ENCODE data around the gene CGB1. TPM values are rescaled to one million over a fixed set of nuclear protein-coding genes. Genes with fewer than 3 reads are reported as not detected.

CGB1 gene
- total and polyA plus RNA-seq, 4 donors, result not detected

DNA sequence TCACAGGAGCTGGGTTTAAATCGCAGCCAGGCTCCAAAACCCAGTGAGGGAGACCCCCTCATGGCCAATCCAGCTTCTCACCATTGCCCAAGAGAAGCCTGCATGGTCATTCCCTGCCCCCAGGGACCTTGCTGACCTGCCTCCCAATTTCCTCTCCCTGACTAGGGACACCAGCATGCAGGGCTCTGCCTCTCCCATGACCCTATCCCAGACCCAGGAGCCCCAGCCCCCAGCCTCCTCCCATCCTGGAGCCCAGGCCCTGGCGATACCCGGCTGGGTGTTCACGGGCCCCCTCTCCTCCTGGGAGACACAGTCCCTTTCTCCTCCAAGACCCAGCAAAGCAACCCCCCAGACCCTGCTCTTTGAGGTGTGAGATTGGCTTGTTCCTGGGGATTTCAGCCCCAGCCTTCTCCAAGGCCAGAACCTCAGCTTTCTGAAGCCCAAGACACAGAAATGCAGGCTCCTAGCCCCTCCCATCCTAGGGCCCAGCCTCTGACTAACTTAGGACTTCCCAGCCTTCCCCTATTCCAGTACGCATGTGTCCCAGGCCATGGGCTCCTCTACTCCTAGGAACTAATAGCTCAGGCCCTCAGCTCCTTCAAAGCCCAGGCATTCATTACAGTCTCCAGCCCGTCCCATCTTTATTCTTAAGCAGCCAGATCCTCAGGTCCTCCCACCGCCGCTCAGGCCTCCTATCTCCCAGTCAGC, 44.7 kb downstream of the CGB1 start:
- Histone ChIP-seq H3K9ac (ENCODE audit: low read depth in 1 of 2, low read length in 2 of 2) (peak overlapping the region; percentile 60 to 98), H3K36me3 (ENCODE audit: control insufficient read depth in 4 of 4, insufficient read depth in 3 of 4, low read depth in 1 of 4, low read length in 3 of 4) (peaks cover 2 to 10% (median 6%) of the 10 kb centered on the region in 4 donors), H3K27ac (ENCODE audit: low read depth in 1 of 2, low read length in 2 of 2) (peak overlapping the region; percentile 89 to 99), H3K4me1 (ENCODE audit: control insufficient read depth in 4 of 4, insufficient read depth in 4 of 4, low read length in 3 of 4) (peaks cover 12 to 28% (median 17%) of the 10 kb centered on the region in 4 donors), H3K9me3 (ENCODE audit: control insufficient read depth in 4 of 4, low read length in 3 of 4) (no peaks in the 10 kb centered on the region), H3K27me3 (ENCODE audit: control insufficient read depth in 4 of 4, insufficient read depth in 4 of 4, low read length in 3 of 4) (no peaks in the 10 kb centered on the region), H3K4me3 (ENCODE audit: low read depth in 1 of 3, low read length in 3 of 3) (peak overlapping the region; percentile 58 to 96 (median 71))
- no peak for DNase-seq (ENCODE audit: low spot score)
- TF ChIP-seq, protein P1, sequence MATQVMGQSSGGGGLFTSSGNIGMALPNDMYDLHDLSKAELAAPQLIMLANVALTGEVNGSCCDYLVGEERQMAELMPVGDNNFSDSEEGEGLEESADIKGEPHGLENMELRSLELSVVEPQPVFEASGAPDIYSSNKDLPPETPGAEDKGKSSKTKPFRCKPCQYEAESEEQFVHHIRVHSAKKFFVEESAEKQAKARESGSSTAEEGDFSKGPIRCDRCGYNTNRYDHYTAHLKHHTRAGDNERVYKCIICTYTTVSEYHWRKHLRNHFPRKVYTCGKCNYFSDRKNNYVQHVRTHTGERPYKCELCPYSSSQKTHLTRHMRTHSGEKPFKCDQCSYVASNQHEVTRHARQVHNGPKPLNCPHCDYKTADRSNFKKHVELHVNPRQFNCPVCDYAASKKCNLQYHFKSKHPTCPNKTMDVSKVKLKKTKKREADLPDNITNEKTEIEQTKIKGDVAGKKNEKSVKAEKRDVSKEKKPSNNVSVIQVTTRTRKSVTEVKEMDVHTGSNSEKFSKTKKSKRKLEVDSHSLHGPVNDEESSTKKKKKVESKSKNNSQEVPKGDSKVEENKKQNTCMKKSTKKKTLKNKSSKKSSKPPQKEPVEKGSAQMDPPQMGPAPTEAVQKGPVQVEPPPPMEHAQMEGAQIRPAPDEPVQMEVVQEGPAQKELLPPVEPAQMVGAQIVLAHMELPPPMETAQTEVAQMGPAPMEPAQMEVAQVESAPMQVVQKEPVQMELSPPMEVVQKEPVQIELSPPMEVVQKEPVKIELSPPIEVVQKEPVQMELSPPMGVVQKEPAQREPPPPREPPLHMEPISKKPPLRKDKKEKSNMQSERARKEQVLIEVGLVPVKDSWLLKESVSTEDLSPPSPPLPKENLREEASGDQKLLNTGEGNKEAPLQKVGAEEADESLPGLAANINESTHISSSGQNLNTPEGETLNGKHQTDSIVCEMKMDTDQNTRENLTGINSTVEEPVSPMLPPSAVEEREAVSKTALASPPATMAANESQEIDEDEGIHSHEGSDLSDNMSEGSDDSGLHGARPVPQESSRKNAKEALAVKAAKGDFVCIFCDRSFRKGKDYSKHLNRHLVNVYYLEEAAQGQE (IDR thresholded peaks at IDR 0.05), result peak; percentile 24
- TF ChIP-seq FOXA2 (IDR thresholded peaks at IDR 0.05) (no peak), EGR1 (IDR thresholded peaks at IDR 0.05; ENCODE audit: low read depth in 2 of 2) (no peak)
- TF ChIP-seq, protein P2, sequence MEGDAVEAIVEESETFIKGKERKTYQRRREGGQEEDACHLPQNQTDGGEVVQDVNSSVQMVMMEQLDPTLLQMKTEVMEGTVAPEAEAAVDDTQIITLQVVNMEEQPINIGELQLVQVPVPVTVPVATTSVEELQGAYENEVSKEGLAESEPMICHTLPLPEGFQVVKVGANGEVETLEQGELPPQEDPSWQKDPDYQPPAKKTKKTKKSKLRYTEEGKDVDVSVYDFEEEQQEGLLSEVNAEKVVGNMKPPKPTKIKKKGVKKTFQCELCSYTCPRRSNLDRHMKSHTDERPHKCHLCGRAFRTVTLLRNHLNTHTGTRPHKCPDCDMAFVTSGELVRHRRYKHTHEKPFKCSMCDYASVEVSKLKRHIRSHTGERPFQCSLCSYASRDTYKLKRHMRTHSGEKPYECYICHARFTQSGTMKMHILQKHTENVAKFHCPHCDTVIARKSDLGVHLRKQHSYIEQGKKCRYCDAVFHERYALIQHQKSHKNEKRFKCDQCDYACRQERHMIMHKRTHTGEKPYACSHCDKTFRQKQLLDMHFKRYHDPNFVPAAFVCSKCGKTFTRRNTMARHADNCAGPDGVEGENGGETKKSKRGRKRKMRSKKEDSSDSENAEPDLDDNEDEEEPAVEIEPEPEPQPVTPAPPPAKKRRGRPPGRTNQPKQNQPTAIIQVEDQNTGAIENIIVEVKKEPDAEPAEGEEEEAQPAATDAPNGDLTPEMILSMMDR (IDR thresholded peaks at IDR 0.05; ENCODE audit: low read depth, low read length, missing input control), result no peak
- WGBS, result 33% methylated on average over 8 of the region's 8 CpGs

DNA sequence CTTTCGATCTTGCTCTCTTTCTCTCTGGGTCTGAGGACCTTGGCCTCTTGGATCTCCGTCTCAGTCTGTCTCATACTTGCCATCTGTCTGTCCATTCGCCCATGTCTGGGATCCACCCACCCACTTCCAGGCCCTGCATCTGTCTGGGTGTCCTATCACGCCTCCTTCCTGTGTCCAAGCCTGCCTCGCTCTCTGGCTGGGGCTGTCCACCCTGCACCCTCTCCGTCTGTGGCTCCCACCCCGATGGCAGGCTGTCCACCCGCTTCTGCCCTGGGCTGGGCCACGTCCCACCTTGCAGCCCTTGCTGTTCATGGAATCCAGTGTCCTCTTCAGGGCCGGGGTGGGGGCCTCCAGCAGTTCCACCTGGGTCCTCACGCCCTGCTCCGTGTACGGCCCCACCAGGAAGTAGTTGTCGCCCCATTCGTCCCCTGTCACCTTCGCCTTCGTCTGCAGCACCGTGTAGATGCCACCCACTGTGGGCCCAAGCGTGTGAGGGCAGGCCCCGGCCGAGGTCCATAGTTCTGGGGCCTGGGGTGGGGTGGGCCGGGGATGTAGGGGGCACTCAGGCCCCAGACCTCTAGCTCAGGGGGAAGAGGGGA, 45.6 kb downstream of the CGB1 start:
- Histone ChIP-seq H3K4me1 (ENCODE audit: control insufficient read depth in 4 of 4, insufficient read depth in 4 of 4, low read length in 3 of 4) (peaks cover 12 to 28% (median 17%) of the 10 kb centered on the region in 4 donors), H3K36me3 (ENCODE audit: control insufficient read depth in 4 of 4, insufficient read depth in 3 of 4, low read depth in 1 of 4, low read length in 3 of 4) (peaks cover 3 to 12% (median 9%) of the 10 kb centered on the region in 4 donors), H3K27me3 (ENCODE audit: control insufficient read depth in 4 of 4, insufficient read depth in 4 of 4, low read length in 3 of 4) (no peaks in the 10 kb centered on the region), H3K4me3 (ENCODE audit: low read depth in 1 of 3, low read length in 3 of 3) (no peak overlapping the region), H3K9ac (ENCODE audit: low read depth in 1 of 2, low read length in 2 of 2) (no peak overlapping the region), H3K27ac (ENCODE audit: low read depth in 1 of 2, low read length in 2 of 2) (no peak overlapping the region), H3K9me3 (ENCODE audit: control insufficient read depth in 4 of 4, low read length in 3 of 4) (no peaks in the 10 kb centered on the region)
- WGBS, result 93% methylated on average over 22 of the region's 22 CpGs
- no peak for DNase-seq (ENCODE audit: low spot score)
- TF ChIP-seq, protein P1 (IDR thresholded peaks at IDR 0.05), result no peak
- TF ChIP-seq GABPA (IDR thresholded peaks at IDR 0.05 in 1 of 2, conservative IDR thresholded peaks at IDR 0.05 in 1 of 2), result no peak
- no peak for TF ChIP-seq HNF4G (IDR thresholded peaks at IDR 0.05)
- no peak for TF ChIP-seq NR2F2 (IDR thresholded peaks at IDR 0.05)
- TF ChIP-seq RXRA (IDR thresholded peaks at IDR 0.05), result no peak
- no peak for TF ChIP-seq SP1 (IDR thresholded peaks at IDR 0.05)
- no peak for TF ChIP-seq YY1 (IDR thresholded peaks at IDR 0.05)
- TF ChIP-seq, protein P3, sequence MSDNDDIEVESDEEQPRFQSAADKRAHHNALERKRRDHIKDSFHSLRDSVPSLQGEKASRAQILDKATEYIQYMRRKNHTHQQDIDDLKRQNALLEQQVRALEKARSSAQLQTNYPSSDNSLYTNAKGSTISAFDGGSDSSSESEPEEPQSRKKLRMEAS (IDR thresholded peaks at IDR 0.05), result no peak
- no peak for TF ChIP-seq FOXA1 (IDR thresholded peaks at IDR 0.05)
- no peak for TF ChIP-seq RAD21 (IDR thresholded peaks at IDR 0.05)
- TF ChIP-seq FOXA2 (IDR thresholded peaks at IDR 0.05), result no peak
- TF ChIP-seq, protein P2 (IDR thresholded peaks at IDR 0.05; ENCODE audit: low read depth, low read length, missing input control), result no peak
- no peak for TF ChIP-seq HNF4A (conservative IDR thresholded peaks at IDR 0.05)
- TF ChIP-seq EGR1 (IDR thresholded peaks at IDR 0.05; ENCODE audit: low read depth in 2 of 2), result no peak
- TF ChIP-seq TAF1 (conservative IDR thresholded peaks at IDR 0.05), result no peak
- TF ChIP-seq, protein P4, sequence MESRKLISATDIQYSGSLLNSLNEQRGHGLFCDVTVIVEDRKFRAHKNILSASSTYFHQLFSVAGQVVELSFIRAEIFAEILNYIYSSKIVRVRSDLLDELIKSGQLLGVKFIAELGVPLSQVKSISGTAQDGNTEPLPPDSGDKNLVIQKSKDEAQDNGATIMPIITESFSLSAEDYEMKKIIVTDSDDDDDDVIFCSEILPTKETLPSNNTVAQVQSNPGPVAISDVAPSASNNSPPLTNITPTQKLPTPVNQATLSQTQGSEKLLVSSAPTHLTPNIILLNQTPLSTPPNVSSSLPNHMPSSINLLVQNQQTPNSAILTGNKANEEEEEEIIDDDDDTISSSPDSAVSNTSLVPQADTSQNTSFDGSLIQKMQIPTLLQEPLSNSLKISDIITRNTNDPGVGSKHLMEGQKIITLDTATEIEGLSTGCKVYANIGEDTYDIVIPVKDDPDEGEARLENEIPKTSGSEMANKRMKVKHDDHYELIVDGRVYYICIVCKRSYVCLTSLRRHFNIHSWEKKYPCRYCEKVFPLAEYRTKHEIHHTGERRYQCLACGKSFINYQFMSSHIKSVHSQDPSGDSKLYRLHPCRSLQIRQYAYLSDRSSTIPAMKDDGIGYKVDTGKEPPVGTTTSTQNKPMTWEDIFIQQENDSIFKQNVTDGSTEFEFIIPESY (IDR thresholded peaks at IDR 0.05), result no peak
- TF ChIP-seq JUND (IDR thresholded peaks at IDR 0.05), result no peak
